ENCODE measurements around the gene PRSS36. TPM values are rescaled to one million over a fixed set of nuclear protein-coding genes. Genes with fewer than 3 reads are reported as not detected.
A peak's percentile ranks its signal among the peaks of the same experiment; 100 is the strongest.

Gene PRSS36
- total RNA-seq, 1 experiment from 2014 or later = 1.3 TPM

DNA sequence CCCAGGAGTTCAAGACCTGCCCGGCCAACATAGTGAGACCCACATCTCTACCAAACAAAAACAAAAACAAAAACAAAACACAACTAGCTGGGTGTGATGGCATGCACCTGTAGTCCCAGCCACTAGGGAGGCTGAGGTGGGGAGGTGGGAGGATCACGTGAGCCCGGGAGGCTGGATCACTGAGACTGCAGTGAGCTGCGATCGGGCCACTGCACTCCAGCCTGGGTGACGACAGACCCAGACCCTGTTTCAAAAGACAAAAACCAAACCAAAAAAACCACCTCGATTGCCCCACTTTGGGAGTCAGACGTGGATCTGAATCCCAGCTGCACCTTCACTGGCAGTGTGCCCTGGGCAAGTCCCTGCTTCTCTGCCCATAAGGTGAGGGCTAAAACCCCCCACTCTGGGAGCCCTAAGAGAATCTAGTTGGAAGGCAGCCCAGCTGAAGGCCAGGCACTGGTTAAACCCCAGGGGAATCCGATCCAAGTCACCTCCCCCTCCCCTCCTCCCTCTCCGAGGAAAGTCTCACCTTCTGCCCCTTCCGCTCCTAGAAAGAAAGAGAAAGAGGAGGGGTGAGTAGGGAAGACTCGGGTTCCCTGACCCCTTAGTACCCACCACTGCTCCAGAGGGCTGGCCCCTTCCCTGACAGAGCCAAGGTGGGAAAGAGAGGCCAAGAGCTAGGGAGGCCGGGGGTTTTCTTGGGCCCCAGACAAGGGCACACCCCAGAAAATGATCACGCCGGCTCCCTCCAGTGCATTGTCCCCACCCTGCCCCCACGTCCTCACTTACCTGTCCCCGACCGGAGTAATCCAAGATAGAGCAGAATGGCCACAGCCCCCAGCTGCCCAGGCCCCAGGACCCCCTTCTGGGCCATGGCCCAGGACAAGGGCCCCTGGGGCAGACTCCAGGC, 15.0 kb downstream of the PRSS36 start (continued):
- TF ChIP-seq, protein P1, sequence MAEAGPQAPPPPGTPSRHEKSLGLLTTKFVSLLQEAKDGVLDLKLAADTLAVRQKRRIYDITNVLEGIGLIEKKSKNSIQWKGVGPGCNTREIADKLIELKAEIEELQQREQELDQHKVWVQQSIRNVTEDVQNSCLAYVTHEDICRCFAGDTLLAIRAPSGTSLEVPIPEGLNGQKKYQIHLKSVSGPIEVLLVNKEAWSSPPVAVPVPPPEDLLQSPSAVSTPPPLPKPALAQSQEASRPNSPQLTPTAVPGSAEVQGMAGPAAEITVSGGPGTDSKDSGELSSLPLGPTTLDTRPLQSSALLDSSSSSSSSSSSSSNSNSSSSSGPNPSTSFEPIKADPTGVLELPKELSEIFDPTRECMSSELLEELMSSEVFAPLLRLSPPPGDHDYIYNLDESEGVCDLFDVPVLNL (CRISPR knock-in tag; IDR thresholded peaks at IDR 0.05; ENCODE audit: borderline replicate concordance, low read depth) = no peak
- TF ChIP-seq, protein P2, sequence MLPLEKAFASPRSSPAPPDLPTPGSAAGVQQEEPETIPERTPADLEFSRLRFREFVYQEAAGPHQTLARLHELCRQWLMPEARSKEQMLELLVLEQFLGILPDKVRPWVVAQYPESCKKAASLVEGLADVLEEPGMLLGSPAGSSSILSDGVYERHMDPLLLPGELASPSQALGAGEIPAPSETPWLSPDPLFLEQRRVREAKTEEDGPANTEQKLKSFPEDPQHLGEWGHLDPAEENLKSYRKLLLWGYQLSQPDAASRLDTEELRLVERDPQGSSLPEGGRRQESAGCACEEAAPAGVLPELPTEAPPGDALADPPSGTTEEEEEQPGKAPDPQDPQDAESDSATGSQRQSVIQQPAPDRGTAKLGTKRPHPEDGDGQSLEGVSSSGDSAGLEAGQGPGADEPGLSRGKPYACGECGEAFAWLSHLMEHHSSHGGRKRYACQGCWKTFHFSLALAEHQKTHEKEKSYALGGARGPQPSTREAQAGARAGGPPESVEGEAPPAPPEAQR (CRISPR knock-in tag; IDR thresholded peaks at IDR 0.05) = no peak
- TF ChIP-seq, protein P3, sequence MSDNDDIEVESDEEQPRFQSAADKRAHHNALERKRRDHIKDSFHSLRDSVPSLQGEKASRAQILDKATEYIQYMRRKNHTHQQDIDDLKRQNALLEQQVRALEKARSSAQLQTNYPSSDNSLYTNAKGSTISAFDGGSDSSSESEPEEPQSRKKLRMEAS (CRISPR knock-in tag; IDR thresholded peaks at IDR 0.05) = peak; percentile 45; the same call in 1 of the 2 replicates

DNA sequence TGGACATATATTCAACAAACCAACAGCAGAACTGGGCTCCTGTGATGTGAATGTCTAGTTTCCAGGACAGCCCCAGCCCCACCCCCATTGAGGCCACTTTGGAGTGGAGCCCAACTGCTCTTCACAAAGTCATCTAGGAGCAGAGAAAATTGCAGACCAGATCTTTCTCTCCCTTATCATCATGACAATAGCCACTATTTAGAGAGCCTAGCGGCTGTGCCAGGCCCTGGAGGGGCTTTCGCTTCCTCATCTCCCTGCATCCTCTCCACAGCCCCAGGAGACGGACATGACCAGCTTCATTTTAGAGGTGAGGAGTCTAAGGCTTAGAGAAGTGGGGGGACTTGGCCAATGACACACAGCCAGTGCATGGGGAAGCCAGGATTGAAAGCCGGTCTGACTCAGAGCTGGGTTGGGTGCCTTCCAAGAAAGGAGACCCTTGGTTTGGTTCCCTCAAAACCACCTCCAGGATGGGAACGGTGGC, 15.7 kb downstream of the PRSS36 start:
- no peak for DNase-seq (ENCODE audit: low spot score)
- Mint-ChIP-seq H3K4me1 (peaks cover 66% of the 10 kb centered on the region), H3K9me3 (no peaks in the 10 kb centered on the region), H3K4me3 (peak overlapping the region; percentile 87), H3K27me3 (ENCODE audit: low read depth) (no peaks in the 10 kb centered on the region), H3K36me3 (peaks cover 27% of the 10 kb centered on the region), H3K27ac (peak overlapping the region; percentile 98)
- TF ChIP-seq ZNF232 (CRISPR knock-in tag; IDR thresholded peaks at IDR 0.05) = no peak
- TF ChIP-seq, protein P2 (CRISPR knock-in tag; IDR thresholded peaks at IDR 0.05) = no peak
- TF ChIP-seq, protein P4, sequence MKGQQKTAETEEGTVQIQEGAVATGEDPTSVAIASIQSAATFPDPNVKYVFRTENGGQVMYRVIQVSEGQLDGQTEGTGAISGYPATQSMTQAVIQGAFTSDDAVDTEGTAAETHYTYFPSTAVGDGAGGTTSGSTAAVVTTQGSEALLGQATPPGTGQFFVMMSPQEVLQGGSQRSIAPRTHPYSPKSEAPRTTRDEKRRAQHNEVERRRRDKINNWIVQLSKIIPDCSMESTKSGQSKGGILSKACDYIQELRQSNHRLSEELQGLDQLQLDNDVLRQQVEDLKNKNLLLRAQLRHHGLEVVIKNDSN (CRISPR knock-in tag; IDR thresholded peaks at IDR 0.05) = no peak
- TF ChIP-seq ZNF423 (CRISPR knock-in tag; IDR thresholded peaks at IDR 0.05) = no peak
- no peak for TF ChIP-seq CBFB (CRISPR knock-in tag; IDR thresholded peaks at IDR 0.05; ENCODE audit: low read depth)
- no peak for TF ChIP-seq CREB1 (CRISPR knock-in tag; IDR thresholded peaks at IDR 0.05)
- no peak for TF ChIP-seq NFYB (CRISPR knock-in tag; conservative IDR thresholded peaks at IDR 0.05; ENCODE audit: low read depth)
- TF ChIP-seq, protein P5, sequence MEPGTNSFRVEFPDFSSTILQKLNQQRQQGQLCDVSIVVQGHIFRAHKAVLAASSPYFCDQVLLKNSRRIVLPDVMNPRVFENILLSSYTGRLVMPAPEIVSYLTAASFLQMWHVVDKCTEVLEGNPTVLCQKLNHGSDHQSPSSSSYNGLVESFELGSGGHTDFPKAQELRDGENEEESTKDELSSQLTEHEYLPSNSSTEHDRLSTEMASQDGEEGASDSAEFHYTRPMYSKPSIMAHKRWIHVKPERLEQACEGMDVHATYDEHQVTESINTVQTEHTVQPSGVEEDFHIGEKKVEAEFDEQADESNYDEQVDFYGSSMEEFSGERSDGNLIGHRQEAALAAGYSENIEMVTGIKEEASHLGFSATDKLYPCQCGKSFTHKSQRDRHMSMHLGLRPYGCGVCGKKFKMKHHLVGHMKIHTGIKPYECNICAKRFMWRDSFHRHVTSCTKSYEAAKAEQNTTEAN (CRISPR knock-in tag; IDR thresholded peaks at IDR 0.05) = no peak
- no peak for TF ChIP-seq ZNF671 (CRISPR knock-in tag; IDR thresholded peaks at IDR 0.05)
- TF ChIP-seq FOXK1 (CRISPR knock-in tag; IDR thresholded peaks at IDR 0.05) = no peak
- TF ChIP-seq ZNF219 (CRISPR knock-in tag; IDR thresholded peaks at IDR 0.05; ENCODE audit: borderline replicate concordance) = no peak
- no peak for TF ChIP-seq JUN (CRISPR knock-in tag; IDR thresholded peaks at IDR 0.05)
- TF ChIP-seq PRRX2 (CRISPR knock-in tag; IDR thresholded peaks at IDR 0.05) = no peak
- TF ChIP-seq SP1 (CRISPR knock-in tag; conservative IDR thresholded peaks at IDR 0.05) = no peak
- no peak for TF ChIP-seq JAZF1 (CRISPR knock-in tag; IDR thresholded peaks at IDR 0.05)
- TF ChIP-seq, protein P6, sequence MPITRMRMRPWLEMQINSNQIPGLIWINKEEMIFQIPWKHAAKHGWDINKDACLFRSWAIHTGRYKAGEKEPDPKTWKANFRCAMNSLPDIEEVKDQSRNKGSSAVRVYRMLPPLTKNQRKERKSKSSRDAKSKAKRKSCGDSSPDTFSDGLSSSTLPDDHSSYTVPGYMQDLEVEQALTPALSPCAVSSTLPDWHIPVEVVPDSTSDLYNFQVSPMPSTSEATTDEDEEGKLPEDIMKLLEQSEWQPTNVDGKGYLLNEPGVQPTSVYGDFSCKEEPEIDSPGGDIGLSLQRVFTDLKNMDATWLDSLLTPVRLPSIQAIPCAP (CRISPR knock-in tag; IDR thresholded peaks at IDR 0.05) = no peak
- no peak for TF ChIP-seq SMAD4 (CRISPR knock-in tag; IDR thresholded peaks at IDR 0.05)
- TF ChIP-seq RORB (CRISPR knock-in tag; IDR thresholded peaks at IDR 0.05) = no peak
- no peak for TF ChIP-seq ZNF317 (CRISPR knock-in tag; IDR thresholded peaks at IDR 0.05; ENCODE audit: borderline replicate concordance, low read depth)
- peak; percentile 8 for ATAC-seq
- POLR2A ChIA-PET = interaction anchor here (0.6 to 2.4 kb wide), 7 partner anchors 10 to 82 kb away, joined by 4 to 26 read pairs (median 4); partner anchors contain the start of genes FUS, KAT8, ZNF646 and ZNF668
- CTCF ChIA-PET = interaction anchor here (0.7 to 2.9 kb wide), 9 partner anchors 8 to 322 kb away, joined by 3 to 16 read pairs (median 5); partner anchors contain the start of genes HSD3B7 and KAT8
